Astrocyte of the hippocampus (primary cell): ENCODE measurements around the gene SPANXC.
"Not testable (repeated sequence)": the region's sequence is repeated elsewhere in the genome, so short reads cannot be mapped to it uniquely, and the experiment has no call there.

Experiments used
- DNase-seq: peaks from one replicate; pipeline ENCODE4 v3.0.0; 2011; ENCODE audit warnings: low read depth, low spot score

The SPANXC gene, protein sequence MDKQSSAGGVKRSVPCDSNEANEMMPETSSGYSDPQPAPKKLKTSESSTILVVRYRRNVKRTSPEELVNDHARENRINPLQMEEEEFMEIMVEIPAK

DNA sequence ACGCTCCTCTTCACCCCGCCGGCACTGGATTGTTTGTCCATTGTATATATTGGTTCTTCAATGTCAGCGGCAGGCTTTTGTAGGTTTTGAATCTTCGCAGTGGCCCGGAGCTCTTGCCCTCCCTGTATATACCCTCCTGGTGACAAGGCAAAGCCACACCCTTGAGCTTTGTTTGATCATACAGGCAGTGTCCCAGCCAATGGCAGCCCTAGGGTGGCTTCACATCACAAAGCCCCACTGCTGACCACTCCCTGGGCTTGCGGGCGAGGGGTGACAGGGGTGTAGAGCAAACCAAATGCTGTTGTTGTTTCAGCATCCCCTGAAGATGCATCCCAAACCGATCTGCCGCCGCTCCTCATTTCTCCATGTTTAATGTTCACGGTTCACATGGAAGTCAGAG, at the start of gene SPANXC:
TSS of gene SPANXC (minus strand) at position 101 of the 400 bp plus-strand sequence. CDS start at position 41, 60 bp downstream.
- DNase-seq = not testable (repeated sequence)

DNA sequence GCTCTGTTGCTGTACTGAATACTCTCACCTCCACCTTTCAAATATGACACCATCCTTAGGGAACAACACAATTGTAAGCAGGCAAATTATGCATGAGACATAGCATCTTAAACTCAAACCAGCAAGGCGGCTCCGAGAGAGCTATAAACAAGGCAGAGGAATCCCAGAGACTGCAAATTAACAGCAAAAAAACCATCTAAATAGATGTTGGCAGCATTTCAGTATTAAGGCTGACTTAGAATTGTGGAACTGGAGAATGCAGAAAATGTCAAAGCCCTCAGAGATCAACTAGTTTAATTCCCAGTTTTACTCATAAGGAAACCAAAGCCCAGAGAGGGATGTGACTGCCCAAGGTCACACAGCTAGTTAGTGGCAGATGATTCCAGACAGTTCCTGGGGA, 37.2 kb upstream of the SPANXC start:
- peak; percentile 11 for DNase-seq

DNA sequence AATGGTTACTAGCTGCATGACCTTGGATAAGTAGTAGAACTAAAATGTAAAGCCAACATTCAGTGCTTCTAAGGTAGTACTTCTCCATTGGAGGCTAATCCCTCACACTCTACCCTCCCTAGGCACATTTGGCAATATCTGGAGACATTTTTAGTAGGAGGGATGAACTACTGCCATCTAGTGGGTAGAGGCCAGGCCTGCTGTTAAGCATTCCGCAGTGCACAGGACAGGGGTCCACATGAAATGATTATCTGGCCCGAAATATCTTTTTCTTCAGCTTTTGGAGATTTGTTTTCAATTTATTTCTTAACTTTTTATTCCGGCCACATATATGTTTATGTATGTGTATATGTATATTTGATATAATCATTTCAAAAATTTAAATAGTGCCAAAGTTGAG, 36.0 kb upstream of the SPANXC start:
- DNase-seq = peak; percentile 17

DNA sequence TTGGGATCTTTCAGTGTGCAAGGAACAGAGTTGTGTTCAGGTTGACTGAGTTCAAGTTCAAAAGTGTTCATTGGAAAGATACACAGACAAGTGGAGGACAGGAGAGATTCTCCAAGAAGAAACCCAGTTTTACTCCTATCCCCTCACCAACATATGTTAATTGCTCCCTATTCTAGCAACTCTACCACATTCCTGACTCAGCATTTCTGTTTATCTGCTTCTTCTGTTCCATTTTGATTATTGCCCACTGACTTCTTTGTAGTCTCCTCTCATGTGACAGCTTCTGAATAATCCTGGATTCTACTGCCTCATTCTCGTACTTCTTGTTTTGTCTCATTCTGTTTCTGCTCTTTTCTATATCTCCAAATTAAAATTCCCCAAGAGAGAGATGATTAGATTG, 15.8 kb upstream of the SPANXC start:
- DNase-seq = no peak

DNA sequence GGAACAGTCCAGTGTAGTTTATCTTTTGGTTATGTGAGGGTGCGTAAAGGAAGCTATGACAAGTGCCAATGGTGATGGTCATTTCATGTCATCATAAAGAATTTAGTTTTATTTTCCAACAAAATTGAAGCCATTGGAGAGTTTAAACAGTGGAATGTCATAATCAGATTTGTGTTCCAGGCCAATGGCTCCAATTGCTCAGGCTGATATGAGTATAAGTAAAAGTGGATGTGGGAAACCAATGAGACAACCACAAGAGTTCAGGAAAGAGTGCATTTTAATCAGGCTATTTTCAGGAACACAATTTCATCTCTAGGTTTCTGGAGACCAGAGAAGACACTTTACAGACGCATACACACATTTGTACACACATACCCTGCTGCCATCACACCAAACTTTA, 20.7 kb downstream of the SPANXC start:
- peak; percentile 5 for DNase-seq

DNA sequence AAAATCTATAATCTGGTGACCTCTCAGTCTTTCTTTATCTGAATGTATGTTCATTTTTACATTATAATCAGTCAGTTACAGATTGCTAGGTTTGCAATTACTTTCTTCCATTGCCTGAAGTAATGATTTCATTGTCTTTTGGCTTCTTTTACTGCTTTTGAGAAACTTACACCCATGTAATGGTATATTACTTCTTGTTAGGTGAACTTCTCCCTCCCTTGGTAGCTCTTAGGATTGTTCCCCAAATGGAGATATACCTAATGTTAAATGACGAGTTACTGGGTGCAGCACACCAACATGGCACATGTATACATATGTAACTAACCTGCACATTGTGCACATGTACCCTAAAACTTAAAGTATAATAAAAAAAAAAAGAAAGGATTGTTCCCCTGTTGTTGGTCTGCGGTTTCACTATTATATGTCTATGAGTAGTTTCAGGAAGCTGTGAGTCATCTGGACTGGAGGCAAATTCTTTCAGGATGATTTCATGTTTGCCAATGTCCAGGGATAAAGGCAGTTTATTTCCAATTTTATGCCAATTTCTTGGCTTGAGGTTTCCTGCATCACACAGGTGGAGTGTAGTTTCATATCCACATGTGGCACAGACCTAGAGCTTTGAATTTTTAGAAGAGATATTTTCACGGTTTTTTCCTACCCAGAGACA, 21.8 kb downstream of the SPANXC start:
- peak; percentile 71 for DNase-seq

DNA sequence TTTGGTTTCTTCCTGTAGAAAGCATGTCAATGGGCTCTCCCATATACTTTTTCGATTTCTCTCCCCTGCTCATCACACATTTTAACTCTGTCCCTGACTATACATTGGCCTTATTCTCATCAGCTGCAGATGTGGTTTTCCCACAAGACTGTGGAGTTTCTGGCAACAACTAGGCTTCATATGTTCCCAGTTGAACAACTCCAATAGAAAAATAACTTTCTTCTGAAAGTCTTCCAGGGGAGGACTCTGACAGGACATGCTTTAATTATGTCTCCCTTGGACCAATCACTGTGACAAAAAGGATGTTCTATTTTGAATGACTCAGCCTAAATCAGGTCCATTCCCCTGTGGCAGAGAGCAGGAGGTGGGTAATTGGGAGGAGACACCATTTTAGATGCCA, 28.1 kb downstream of the SPANXC start:
- DNase-seq = no peak

DNA sequence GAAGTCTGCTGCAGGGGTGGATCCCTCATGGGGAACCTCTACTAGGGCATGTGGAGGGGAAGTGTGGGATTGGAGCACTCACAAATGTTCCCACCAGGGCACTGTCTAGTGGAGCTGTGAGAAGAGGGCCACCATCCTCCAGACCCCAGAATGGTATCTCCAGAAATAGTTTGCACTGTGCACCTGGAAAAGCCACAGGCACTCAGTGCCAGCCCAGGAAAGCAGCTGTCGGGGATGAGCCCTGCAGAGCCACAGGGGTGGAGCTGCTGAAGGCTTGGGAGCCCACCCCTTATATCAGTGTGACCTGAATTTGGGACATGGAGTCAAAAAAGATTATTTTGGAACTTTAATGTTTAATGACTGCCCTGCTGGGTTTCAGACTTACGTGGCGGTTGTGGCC, 40.4 kb downstream of the SPANXC start:
- DNase-seq = no peak
